ENCODE data around the gene CENPU.
A peak's percentile ranks its signal among the peaks of the same experiment; 100 is the strongest.
"Not testable (repeated sequence)": the region's sequence is repeated elsewhere in the genome, so short reads cannot be mapped to it uniquely, and the experiment has no call there.

The CENPU gene

DNA sequence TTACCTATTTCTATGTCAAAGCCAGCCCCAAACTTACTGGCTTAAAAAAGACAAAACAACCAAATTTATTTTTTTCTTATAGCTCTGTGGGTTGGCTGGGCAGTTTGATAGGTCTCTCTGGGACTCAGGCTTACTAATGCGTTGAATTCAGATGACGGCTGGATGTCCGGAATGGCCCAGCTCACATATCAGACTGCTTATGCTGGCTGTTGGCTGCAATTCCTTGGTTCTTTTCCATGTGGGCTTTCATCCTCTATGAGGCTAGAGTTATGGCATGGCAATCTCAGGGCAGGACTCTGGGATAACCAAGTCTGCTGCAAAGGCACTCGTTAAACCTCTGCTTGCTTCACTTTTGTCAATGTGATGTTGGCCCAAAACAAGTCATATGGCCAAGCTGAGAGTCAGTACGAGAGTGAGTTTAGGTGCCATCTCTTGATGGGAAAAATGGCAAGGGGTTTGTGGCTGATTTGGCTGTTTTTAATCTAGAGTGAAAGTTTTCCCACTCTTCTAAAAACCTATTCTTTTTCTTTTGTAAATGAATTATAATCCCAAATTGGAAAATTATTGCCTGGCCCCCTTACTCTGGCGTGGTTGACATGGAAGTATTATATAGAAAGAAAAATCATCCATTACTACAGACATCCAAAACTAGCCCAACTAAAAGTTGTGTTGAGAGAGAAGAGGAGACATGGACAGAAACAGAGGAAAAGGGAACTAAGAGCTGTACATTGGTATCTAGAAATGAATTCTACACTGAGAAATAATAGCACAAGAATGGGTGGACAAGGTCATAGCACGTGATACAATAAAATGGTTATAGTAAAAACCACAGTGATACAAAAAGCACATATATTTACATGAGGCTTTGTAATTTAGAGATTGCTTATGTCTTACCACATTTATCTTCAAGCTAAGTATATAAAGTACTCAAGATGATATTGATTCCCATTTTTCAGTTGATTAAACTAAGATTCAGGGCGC is 77.7 kb downstream of the CENPU start:
- TF ChIP-seq, protein P1, sequence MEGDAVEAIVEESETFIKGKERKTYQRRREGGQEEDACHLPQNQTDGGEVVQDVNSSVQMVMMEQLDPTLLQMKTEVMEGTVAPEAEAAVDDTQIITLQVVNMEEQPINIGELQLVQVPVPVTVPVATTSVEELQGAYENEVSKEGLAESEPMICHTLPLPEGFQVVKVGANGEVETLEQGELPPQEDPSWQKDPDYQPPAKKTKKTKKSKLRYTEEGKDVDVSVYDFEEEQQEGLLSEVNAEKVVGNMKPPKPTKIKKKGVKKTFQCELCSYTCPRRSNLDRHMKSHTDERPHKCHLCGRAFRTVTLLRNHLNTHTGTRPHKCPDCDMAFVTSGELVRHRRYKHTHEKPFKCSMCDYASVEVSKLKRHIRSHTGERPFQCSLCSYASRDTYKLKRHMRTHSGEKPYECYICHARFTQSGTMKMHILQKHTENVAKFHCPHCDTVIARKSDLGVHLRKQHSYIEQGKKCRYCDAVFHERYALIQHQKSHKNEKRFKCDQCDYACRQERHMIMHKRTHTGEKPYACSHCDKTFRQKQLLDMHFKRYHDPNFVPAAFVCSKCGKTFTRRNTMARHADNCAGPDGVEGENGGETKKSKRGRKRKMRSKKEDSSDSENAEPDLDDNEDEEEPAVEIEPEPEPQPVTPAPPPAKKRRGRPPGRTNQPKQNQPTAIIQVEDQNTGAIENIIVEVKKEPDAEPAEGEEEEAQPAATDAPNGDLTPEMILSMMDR (IDR thresholded peaks at IDR 0.05; ENCODE audit: low read depth, low read length), result no peak
- no peak for DNase-seq (ENCODE audit: low read depth, low spot score)
- in situ Hi-C loops (cut with HindIII; ENCODE audit: low sequenced_read_pairs), result no loop called here
- H3K4me3 ChIP-seq (ENCODE audit: low read depth, low read length), result no peak overlapping the region

DNA sequence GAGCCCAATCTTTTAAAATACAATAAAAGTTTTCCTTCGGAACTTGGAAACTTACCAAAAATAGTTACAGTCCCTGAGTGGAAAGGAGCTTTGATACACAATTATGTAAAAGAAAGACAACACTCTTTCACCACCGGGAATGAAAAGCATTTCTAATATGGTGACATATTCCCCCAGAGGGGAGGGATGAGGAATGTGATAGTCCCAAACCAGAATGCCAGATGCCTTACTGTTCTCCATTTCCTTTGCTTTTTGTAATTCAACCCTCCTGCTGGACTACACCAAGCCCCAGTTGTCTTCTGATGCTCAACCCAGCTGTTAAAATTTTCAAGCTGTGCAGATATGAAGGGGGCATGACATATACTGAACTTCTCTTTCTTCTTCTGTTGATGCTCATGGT is 80.2 kb downstream of the CENPU start:
- in situ Hi-C loops (cut with HindIII; ENCODE audit: low sequenced_read_pairs), result no loop called here
- peak; percentile 81 for DNase-seq (ENCODE audit: low read depth, low spot score)
- TF ChIP-seq, protein P1 (IDR thresholded peaks at IDR 0.05; ENCODE audit: low read depth, low read length), result no peak
- no peak overlapping the region for H3K4me3 ChIP-seq (ENCODE audit: low read depth, low read length)

DNA sequence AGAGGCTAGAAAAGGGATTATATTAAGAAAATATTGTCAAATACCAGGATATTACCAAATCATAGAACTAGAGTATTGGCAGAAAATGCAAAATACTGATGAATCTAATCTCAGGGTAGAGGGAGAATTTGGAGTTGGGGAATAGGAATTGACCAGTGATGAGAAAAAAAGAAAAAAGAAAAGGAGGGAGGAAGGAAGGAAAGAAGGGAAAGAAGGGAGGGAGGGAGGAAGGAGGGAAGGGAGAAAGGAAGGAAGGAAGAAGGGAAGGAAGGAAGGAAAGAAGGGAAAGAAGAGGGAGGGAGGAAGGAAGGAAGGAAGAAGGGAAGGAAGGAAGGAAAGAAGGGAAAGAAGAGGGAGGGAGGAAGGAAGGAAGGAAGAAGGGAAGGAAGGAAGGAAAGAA is 81.2 kb downstream of the CENPU start:
- H3K4me3 ChIP-seq (ENCODE audit: low read depth, low read length); in situ Hi-C loops (cut with HindIII; ENCODE audit: low sequenced_read_pairs): not testable (repeated sequence)

DNA sequence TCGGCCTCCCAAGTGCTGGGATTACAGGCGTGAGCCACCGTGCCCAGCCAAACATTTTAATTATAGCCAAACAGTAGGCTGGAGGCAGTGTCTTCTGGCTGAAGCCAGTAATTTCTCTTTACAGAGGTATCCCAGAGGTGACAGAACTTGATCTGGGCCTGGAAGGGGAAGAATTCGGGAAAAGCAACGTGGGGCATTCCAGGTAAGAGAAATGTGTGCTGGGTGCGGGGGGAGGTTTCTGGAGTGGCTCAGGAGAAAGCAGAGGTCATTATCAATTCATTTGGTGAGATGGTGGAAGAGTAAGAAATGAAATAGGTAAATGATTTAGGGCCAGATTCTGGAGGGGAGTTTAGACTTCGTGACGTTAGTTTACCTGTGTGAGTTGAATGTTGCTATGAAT is 82.0 kb downstream of the CENPU start:
- no peak for DNase-seq (ENCODE audit: low read depth, low spot score)
- H3K4me3 ChIP-seq (ENCODE audit: low read depth, low read length), result no peak overlapping the region
- in situ Hi-C loops (cut with HindIII; ENCODE audit: low sequenced_read_pairs), result no loop called here
- TF ChIP-seq, protein P1 (IDR thresholded peaks at IDR 0.05; ENCODE audit: low read depth, low read length), result no peak

More for the DNA sequence above, 81.2 kb downstream of the CENPU start:
- DNase-seq (ENCODE audit: low read depth, low spot score), result not testable (repeated sequence)

DNA sequence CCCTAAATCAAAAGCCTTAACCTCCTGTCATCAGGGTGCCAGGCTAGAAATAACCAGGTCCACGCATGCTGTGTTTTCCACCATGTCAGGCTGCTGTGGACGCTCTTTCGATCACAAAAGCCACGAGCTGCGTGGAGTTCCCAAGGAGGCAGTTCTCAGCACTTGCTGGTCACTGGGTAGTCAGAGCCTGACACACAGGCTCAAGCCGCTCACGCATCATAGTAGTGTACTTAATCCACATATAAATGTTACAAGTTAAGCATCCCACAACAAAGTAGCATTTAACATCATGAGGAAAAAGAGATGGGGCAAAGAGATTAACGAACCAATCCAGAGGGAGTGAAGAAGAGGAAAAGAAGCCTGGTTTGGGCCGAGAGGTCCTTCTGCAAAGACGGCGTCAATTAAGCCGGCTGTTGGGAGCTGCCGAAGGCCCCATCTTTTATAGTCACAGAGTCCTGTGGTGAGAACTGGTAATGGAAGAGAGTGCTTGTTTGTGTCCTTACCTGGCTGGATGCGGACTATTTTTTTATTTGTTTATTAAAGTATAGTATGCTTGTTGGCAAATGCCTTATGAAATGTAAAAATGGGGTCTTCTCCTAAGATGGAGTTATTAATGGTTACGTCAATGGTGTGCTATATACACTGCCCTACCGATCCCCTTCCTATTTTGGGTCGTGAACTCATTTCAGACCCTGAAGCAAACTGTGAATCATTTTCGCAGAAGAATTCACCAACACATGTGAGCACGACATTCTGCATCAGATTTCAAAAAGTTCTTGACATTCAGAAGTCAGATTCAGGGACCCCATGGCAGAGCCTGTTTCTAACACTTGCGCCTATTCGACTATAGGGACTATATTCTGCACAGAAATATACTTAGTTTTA is 83.7 kb downstream of the CENPU start:
- H3K4me3 ChIP-seq (ENCODE audit: low read depth, low read length), result peak overlapping the region; percentile 70
- peak; percentile 62 for DNase-seq (ENCODE audit: low read depth, low spot score)
- in situ Hi-C loops (cut with HindIII; ENCODE audit: low sequenced_read_pairs), result no loop called here
- TF ChIP-seq, protein P1 (IDR thresholded peaks at IDR 0.05; ENCODE audit: low read depth, low read length), result no peak

DNA sequence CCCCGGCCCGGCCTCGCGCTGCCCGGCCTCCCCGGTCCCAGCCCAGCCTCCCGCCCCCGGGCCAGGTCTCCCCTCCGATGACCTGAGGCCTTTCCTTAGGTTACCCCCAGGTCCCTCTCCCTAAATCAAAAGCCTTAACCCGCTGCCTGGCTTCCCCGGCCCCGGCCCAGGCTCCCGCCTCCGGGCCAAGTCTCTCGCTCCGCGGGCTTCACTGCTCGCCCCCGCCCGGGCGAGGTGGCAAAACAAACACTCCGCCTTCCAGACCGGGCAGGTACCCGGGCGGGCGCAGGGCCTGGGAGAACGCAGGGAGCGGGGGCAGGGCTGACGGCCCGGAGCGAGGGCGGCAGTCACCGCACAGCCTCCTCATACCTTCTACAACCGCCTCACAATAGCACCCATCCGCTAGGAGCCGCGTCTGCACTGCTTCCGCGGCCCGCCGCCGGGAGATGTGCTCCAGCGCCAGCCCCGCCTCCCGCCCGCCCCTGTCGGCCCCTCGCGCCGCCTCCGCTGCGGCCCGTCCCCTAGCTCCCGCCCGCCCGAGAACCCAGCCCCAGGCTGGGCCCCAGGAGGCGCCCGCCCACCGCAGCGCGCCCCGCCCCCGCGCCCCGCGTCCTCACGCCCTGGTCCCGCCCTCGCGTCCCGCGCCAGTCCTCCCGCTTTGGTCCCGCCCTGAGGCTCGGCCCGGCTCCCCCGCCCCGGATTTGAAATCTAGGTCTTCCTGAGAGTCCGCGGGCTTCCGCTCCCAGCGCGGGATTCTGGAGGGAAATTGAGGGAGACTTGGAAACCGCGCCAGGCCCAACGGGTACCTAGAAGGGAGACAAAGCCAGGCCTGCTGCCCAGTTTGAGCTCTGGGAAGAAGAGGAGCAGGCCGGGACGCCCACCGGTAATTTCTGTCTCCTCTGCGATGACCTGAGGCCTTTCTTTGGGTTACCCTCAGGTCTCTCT is 84.6 kb downstream of the CENPU start, which contains the start of the genes CASP3 and PRIMPOL:
CASP3 (minus strand) TSS at position 422 of the 945 bp plus-strand sequence. CDS start 10,994 bp downstream, outside the sequence.
PRIMPOL (plus strand) TSS at position 713 of the 945 bp plus-strand sequence. CDS start 7,403 bp downstream, outside the sequence.
- TF ChIP-seq, protein P1 (IDR thresholded peaks at IDR 0.05; ENCODE audit: low read depth, low read length), result peak; percentile 26
- peak within 1 kb of the TSS; percentile 71 for H3K4me3 ChIP-seq (ENCODE audit: low read depth, low read length)
- in situ Hi-C loops (cut with HindIII; ENCODE audit: low sequenced_read_pairs), result no loop called here
- peak; percentile 97 for DNase-seq (ENCODE audit: low read depth, low spot score)
